Psoas muscle (tissue), 8 donors: ENCODE data around the gene FBXL13. TPM values are rescaled to one million over a fixed set of nuclear protein-coding genes. Genes with fewer than 3 reads are reported as not detected.

Source experiments
- ATAC-seq, 4 donors: fragments of 200-7000 bp; cut with Tn5 transposase; one replicate each; pipeline ENCODE4 v1.9.1; 2020; ENCODE audit warnings: moderate library complexity in 3 of 4, mild to moderate bottlenecking in 2 of 4
- DNase-seq, 2 donors: peaks; one replicate each; pipeline ENCODE4 v3.0.0-alpha.2; 2020
- H3K27ac ChIP-seq: fragments of 200-600 bp; one replicate; pipeline ENCODE4 v1.8.0; 2022
- H3K27me3 ChIP-seq, 3 donors: fragments of 200-600 bp in 1 of 3; one replicate each; pipeline versions ENCODE4 v1.6.1 to v1.8.0; 2013 to 2022; ENCODE audit warnings: low read length in 2 of 3, mild to moderate bottlenecking in 2 of 3, moderate library complexity in 1 of 3; ENCODE audit not compliant: insufficient read depth in 3 of 3
- H3K36me3 ChIP-seq, 2 donors: fragments of 200-600 bp in 1 of 2; one replicate each; pipeline versions ENCODE4 v1.6.1 to v1.8.0; 2013 to 2022; ENCODE audit warnings: low read depth in 1 of 2, mild to moderate bottlenecking in 1 of 2, moderate library complexity in 1 of 2; ENCODE audit not compliant: insufficient read depth in 1 of 2
- H3K4me1 ChIP-seq: fragments of 200-600 bp; one replicate; pipeline ENCODE4 v1.8.0; 2022
- H3K4me3 ChIP-seq: fragments of 200-600 bp; one replicate; pipeline ENCODE4 v1.8.0; 2022; ENCODE audit warnings: mild to moderate bottlenecking
- H3K9me3 ChIP-seq: fragments of 200-600 bp; one replicate; pipeline ENCODE4 v1.8.0; 2022
- WGBS, 3 donors: extraction: QIAGEN DNeasy Blood & Tissue Kit; methylation state at CpG; one replicate each; pipeline versions ENCODE4 v1.1.6 to v1.1.7; 2013; 5-methylcytosine and 5-hydroxymethylcytosine counted together
- intact Hi-C, 2 donors: fragments of 100-400 bp; cut with DNase I; formaldehyde crosslinking; loops; one replicate each; pipeline versions ENCODE4 v1.11.0 to v1.14.2; 2022
- long read RNA-seq, 2 donors: library from polyadenylated mRNA; unstranded; transcript quantifications; one replicate each; pipeline ENCODE4 v2.0.0, GENCODE V29; 2021
- polyA plus RNA-seq, 3 donors: library from polyadenylated mRNA; stranded (reverse); fragments of 200-250 nt; gene quantifications; one replicate each; pipeline ENCODE4 v1.2.3, GENCODE V29; 2013
- total RNA-seq, 4 donors: library from RNA; stranded (reverse); fragmentation: NEBNext Ultra II Directional in 2 of 4; extraction: Animal tissue kit (Norgen Biotek cat#: 25700) in 2 of 4; gene quantifications; one replicate each; pipeline versions ENCODE4 v1.2.1 to v1.2.4, GENCODE V29; 2021 to 2023
- TF ChIP-seq, protein P1 (sequence below): fragments of 200-600 bp; IDR thresholded peaks from one replicate; pipeline ENCODE4 v1.8.0; 2022; ENCODE audit warnings: antibody characterized with exemption
- donor health status: healthy with polysubstance abuse.
- donor health status: DM: no; HTN: no; CAD: no; lungs with moderate emphysema.
- donor health status: Bipolar disorder and iron deficiency.
- donor health status: healthy.
- donor health status: DM: yes; HTN: yes; CAD: no.
- donor health status: DM: no; HTN: no; CAD: no.
- donor health status: DM: no; HTN: no; CAD: no.
- donor health status: DM: yes; HTN: yes; CAD: no.

FBXL13 gene
- under 1 TPM in 3 of 4 donors, not detected in 1; 0.42 to 0.52 (median 0.49) TPM for total RNA-seq
- polyA plus RNA-seq: under 1 TPM; 0.13 to 0.14 (median 0.14) TPM
- long read RNA-seq, donor 1: 0 reads
- long read RNA-seq, donor 2, partial matches to known transcripts: 0 of 3 reads
- long read RNA-seq, donor 2, other reads (novel, unspliced or antisense): 3 of 3 reads

DNA sequence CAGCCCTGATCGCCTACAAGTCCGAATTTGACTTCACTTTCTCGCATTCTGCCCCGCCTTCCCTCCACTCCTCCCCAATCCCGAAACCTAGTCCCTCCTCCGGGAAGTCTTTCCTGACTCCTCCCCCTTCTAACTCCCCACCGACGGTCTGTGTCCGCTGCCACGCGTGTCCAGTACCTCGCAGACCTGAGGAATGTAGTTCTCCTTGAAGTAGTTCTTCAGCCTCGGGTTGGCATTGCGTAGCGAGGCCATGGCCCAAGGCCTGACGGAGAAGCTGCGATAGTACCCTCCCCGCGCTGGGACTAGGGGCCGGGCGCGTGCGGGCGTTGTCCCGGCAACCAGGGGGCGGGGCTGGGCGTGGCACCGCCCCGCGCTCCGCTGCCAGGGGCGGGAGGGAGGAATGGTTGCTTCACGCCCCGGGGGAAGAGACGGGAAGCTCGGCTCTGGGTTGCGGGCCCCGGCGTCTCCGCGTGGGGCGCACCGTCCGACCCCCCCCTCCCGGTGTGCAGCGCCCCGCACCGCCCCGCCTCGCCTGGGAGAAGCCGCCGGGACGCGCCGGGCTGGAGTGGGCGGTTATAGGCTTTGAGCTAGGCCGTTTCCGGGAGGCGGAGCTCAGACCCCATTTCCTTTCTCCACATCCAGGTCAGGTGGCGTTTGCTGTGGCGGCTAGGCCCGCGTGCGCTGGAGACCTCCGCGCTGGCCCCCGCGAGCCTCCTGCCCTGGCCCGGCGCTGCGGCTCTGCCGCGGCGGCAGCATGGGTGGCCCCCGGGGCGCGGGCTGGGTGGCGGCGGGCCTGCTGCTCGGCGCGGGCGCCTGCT lies at the start of gene FBXL13, which contains the start of gene ARMC10:
FBXL13 (minus strand) TSS at position 278 of the 818 bp plus-strand sequence.
ARMC10 (plus strand) TSS at position 622 of the 818 bp plus-strand sequence; CDS start at position 755, 133 bp downstream.
- TF ChIP-seq, protein P1, sequence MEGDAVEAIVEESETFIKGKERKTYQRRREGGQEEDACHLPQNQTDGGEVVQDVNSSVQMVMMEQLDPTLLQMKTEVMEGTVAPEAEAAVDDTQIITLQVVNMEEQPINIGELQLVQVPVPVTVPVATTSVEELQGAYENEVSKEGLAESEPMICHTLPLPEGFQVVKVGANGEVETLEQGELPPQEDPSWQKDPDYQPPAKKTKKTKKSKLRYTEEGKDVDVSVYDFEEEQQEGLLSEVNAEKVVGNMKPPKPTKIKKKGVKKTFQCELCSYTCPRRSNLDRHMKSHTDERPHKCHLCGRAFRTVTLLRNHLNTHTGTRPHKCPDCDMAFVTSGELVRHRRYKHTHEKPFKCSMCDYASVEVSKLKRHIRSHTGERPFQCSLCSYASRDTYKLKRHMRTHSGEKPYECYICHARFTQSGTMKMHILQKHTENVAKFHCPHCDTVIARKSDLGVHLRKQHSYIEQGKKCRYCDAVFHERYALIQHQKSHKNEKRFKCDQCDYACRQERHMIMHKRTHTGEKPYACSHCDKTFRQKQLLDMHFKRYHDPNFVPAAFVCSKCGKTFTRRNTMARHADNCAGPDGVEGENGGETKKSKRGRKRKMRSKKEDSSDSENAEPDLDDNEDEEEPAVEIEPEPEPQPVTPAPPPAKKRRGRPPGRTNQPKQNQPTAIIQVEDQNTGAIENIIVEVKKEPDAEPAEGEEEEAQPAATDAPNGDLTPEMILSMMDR: peak; percentile 17
- no peaks in the 10 kb centered on the region for H3K36me3 ChIP-seq
- H3K27me3 ChIP-seq: no peaks in the 10 kb centered on the region
- peak within 1 kb of the TSS; percentile 95 for H3K27ac ChIP-seq
- 0 to 9% (median 1%) methylated on average over 39 to 83 of the region's 83 CpGs for WGBS, 3 donors
- peaks cover 19% of the 10 kb centered on the region for H3K4me1 ChIP-seq
- ATAC-seq (peak; percentile 97 to 98 (median 98)), DNase-seq (peak; percentile 91 to 95)
- intact Hi-C loops: no loop called here
- H3K9me3 ChIP-seq: no peaks in the 10 kb centered on the region
- H3K4me3 ChIP-seq: peak within 1 kb of the TSS; percentile 90

DNA sequence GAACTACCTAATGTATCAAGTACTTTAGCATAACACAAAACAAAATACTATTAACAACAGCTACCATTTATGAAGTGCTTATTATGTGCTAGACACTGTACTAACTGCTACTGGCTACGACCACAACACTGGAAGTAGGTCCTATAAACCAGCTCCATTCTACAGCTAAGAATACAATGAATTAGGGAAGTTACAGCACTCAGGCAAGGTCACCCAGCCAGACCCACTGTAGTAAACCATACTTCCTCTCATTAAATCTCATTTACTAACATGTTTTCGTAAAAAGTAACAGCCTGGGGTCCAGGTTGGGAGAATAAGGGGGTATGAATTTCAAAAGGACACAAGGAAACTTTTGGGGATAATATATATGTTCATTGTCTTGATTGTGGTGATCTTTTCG lies 48.9 kb upstream of the FBXL13 start:
- no peaks in the 10 kb centered on the region for H3K9me3 ChIP-seq
- H3K27ac ChIP-seq: no peak overlapping the region
- H3K36me3 ChIP-seq: peaks cover 3 to 70% of the 10 kb centered on the region in 2 donors
- TF ChIP-seq, protein P1: no peak
- ATAC-seq (no peak), DNase-seq (no peak)
- no peaks in the 10 kb centered on the region for H3K4me1 ChIP-seq
- intact Hi-C loops: no loop called here
- no peak overlapping the region for H3K4me3 ChIP-seq
- H3K27me3 ChIP-seq: no peaks in the 10 kb centered on the region
- 63 to 81% (median 67%) methylated on average over 3 of the region's 3 CpGs for WGBS, 3 donors

DNA sequence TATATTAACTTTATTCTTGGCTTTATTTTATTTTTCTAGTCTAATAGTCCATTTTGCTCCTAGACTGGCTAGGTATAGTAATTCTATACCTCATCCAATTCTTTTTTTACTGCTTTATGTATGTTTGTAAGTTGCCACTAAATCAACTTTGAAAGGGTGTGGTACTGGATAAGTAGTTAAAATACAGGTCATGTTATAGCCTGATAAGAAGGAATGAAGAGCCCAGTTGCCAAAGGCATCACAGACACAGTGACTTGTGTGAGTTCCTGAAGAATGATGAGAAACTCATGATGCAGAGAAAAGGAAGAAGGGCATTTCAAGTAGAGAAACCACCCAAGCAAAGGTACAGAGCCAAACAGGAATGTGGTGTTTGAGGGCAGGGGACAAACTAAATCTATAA lies 47.0 kb upstream of the FBXL13 start:
- no peak overlapping the region for H3K27ac ChIP-seq
- H3K4me1 ChIP-seq: no peaks in the 10 kb centered on the region
- H3K9me3 ChIP-seq: no peaks in the 10 kb centered on the region
- H3K4me3 ChIP-seq: no peak overlapping the region
- DNase-seq (no peak), ATAC-seq (no peak)
- H3K27me3 ChIP-seq: no peaks in the 10 kb centered on the region
- H3K36me3 ChIP-seq: peaks cover 3 to 59% of the 10 kb centered on the region in 2 donors
- TF ChIP-seq, protein P1: no peak
- intact Hi-C loops: no loop called here

DNA sequence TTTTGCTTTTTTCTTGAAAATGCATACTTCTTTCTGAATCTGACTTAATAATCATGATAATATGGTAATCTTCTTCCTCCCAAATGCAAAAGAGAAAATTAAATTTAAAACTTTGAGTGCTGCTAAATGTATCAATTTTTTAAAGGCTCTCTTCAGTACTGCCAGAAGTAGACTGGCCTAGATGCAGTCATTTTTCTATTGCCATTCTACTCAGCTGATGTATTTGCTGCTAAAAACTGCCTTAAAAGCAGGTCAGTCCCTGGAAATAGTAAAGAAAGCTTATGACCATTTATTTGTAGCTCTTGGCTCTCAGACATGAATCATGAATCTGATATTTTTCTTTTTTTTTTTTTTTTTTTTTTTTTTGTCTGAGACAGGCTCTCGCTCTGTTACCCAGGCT lies 45.8 kb upstream of the FBXL13 start:
- no peaks in the 10 kb centered on the region for H3K27me3 ChIP-seq
- intact Hi-C loops: no loop called here
- TF ChIP-seq, protein P1: no peak
- no peak overlapping the region for H3K27ac ChIP-seq
- H3K36me3 ChIP-seq: peaks cover 3 to 53% of the 10 kb centered on the region in 2 donors
- DNase-seq (no peak), ATAC-seq (no peak)
- no peak overlapping the region for H3K4me3 ChIP-seq
- 89 to 100% (median 95%) methylated on average over 1 of the region's 1 CpG for WGBS, 3 donors
- no peaks in the 10 kb centered on the region for H3K4me1 ChIP-seq
- no peaks in the 10 kb centered on the region for H3K9me3 ChIP-seq
